HL-60/S4 treated with retinoic acid at 250 ng/mL for 4 days and 3 days (cell line): ENCODE measurements around the gene PNLIPRP3.

Experiments
- in situ Hi-C: fragments of 300-500 bp; cut with MboI; formaldehyde crosslinking; loops from 2 replicates; pipeline ENCODE4 v1.7.0; 2022; ENCODE audit warnings: low sequenced_read_pairs

The PNLIPRP3 gene

GRCh38 chr10:116490028-116490662, 62.5 kb downstream of the PNLIPRP3 start:
- in situ Hi-C loops = no loop called here

- in situ Hi-C loops = no loop called here
Measured at GRCh38 chr10:116504786-116505185, 77.1 kb downstream of the PNLIPRP3 start.

GRCh38 chr10:116510565-116510964, 82.9 kb downstream of the PNLIPRP3 start:
- in situ Hi-C loops = no loop called here

- in situ Hi-C loops = no loop called here
Measured at GRCh38 chr10:116511365-116511764, 83.7 kb downstream of the PNLIPRP3 start.

DNA sequence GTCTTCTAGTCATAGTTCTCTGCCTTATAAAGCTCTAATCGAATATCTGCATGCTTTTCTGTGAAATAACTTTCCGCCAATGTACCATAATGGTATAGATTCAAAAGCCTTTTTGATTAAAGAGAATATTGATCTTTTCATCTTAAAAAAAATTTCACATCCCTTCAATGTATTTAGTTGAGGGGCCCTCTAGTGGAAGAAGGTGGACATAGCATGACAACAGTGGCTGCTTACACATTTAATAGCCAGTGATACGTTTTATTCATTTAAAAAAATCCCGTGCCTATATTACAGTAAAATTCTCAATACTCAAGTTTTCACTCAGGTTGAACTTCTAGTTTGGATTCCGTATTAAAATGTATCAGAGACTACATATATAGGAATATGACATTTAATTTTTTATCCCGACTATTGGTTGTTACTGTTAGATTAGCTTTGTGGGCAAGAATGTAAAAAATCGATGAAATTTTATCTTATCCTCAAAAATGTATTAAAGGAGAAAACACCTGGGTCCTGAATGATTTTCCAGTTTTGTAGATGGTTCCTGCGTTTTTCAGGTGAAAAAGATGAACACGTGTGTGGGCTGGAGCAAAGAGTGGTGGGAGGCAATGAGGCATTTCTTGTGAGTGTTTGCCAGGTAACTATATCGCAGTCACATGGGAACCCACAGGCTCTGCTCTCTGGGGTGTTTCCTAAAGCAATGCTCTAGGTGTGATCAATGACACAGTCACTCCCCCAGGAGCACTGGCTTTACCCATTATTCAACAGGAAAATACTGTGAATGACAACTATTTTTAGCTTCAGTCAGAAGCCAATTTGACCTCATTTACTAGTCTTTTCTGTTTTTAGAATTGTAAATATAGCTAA, 94.0 kb downstream of the PNLIPRP3 start:
- in situ Hi-C loops = no loop called here

GRCh38 chr10:116522803-116523381, 95.2 kb downstream of the PNLIPRP3 start:
- in situ Hi-C loops = no loop called here

- in situ Hi-C loops = no loop called here
Measured at GRCh38 chr10:116524736-116525135, 97.1 kb downstream of the PNLIPRP3 start.

DNA sequence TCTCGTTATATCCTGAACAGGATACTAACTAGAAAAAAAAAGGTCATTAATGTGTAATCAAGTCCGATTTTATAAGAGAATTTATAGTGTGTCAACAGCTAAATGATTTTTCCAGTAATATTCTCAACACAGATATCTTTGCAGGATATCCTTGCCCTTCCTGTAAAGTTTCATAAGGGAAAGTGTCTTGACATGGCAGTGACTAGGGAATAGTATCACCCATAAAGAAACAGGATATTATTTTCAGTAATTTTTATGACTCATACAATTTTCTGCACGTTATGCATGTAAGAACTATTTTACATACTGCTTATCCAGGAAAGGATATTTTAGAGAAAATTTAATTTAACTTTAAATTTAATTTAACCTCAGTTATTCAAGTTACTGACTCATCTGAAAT, 98.6 kb downstream of the PNLIPRP3 start:
- in situ Hi-C loops = no loop called here
